Neuronal stem cell (in vitro differentiated cells): ENCODE measurements around the gene UMAD1.

Experiments
- DNase-seq: peaks from one replicate; pipeline ENCODE4 v3.0.0-alpha.2; 2013; ENCODE audit warnings: low spot score
- H2AFZ ChIP-seq: one replicate; pipeline ENCODE4 v1.6.1; 2013; ENCODE audit warnings: mild to moderate bottlenecking, low read length, inconsistent platforms
- H2AK5ac ChIP-seq: 2 replicates; pipeline ENCODE4 v1.6.1; 2013; ENCODE audit warnings: low read depth, mild to moderate bottlenecking, inconsistent platforms, low read length, moderate library complexity, mixed read lengths
- H2BK120ac ChIP-seq: 2 replicates; pipeline ENCODE4 v1.6.1; 2013; ENCODE audit warnings: low read depth, mild to moderate bottlenecking, inconsistent platforms, low read length, moderate library complexity, mixed read lengths
- H2BK12ac ChIP-seq: one replicate; pipeline ENCODE4 v1.6.1; 2013; ENCODE audit warnings: low read length, inconsistent platforms
- H2BK15ac ChIP-seq: 2 replicates; pipeline ENCODE4 v1.6.1; 2013; ENCODE audit warnings: mild to moderate bottlenecking, low read length, inconsistent platforms, mixed read lengths
- H2BK5ac ChIP-seq: one replicate; pipeline ENCODE4 v1.6.1; 2013; ENCODE audit warnings: inconsistent platforms, mild to moderate bottlenecking, low read length, moderate library complexity
- H3K14ac ChIP-seq: one replicate; pipeline ENCODE4 v1.6.1; 2013; ENCODE audit warnings: low read length, inconsistent platforms
- H3K18ac ChIP-seq: 2 replicates; pipeline ENCODE4 v1.6.1; 2013; ENCODE audit warnings: low read length, inconsistent platforms
- H3K23ac ChIP-seq: 2 replicates; pipeline ENCODE4 v1.6.1; 2013; ENCODE audit warnings: low read depth, mild to moderate bottlenecking, mixed read lengths, low read length, inconsistent platforms; ENCODE audit not compliant: poor library complexity
- H3K27ac ChIP-seq: replicated peaks from 3 replicates; pipeline ENCODE4 v1.5.1; 2013; ENCODE audit warnings: low read length, inconsistent platforms
- H3K27me3 ChIP-seq, 3 experiments: 2 replicates each; pipeline ENCODE4 v1.6.1; 2013; ENCODE audit warnings: low read length in 3 of 3, mild to moderate bottlenecking in 2 of 3, inconsistent platforms in 1 of 3, low read depth in 1 of 3, mixed read lengths in 1 of 3, moderate library complexity in 1 of 3; ENCODE audit not compliant: control insufficient read depth in 3 of 3, insufficient read depth in 3 of 3
- H3K36me3 ChIP-seq, 2 donors: replicated peaks in 1 of 2; 2 replicates each; pipeline ENCODE4 v1.6.1; 2013; ENCODE audit warnings: low read length in 2 of 2; ENCODE audit not compliant: control insufficient read depth in 2 of 2, insufficient read depth in 2 of 2
- H3K4ac ChIP-seq: 2 replicates; pipeline ENCODE4 v1.6.1; 2013; ENCODE audit warnings: inconsistent platforms, mild to moderate bottlenecking, low read length, moderate library complexity
- H3K4me1 ChIP-seq, 2 donors: 1 replicate in 1 of 2; 2 replicates in 1 of 2; pipeline ENCODE4 v1.6.1; 2013; ENCODE audit warnings: low read length in 2 of 2, low read depth in 1 of 2; ENCODE audit not compliant: control insufficient read depth in 2 of 2, insufficient read depth in 1 of 2
- H3K4me2 ChIP-seq: one replicate; pipeline ENCODE4 v1.6.1; 2013; ENCODE audit warnings: mild to moderate bottlenecking, low read length, inconsistent platforms; ENCODE audit not compliant: insufficient read depth, poor library complexity, severe bottlenecking
- H3K4me3 ChIP-seq, 2 donors: 2 replicates each; pipeline ENCODE4 v1.5.1; 2013; ENCODE audit warnings: low read length in 2 of 2, mild to moderate bottlenecking in 2 of 2, inconsistent platforms in 1 of 2, moderate library complexity in 1 of 2
- H3K79me1 ChIP-seq: one replicate; pipeline ENCODE4 v1.6.1; 2013; ENCODE audit warnings: low read depth, mild to moderate bottlenecking, inconsistent platforms, low read length, moderate library complexity
- H3K9ac ChIP-seq: one replicate; pipeline ENCODE4 v1.6.1; 2013; ENCODE audit warnings: mild to moderate bottlenecking, low read depth, low read length, inconsistent platforms; ENCODE audit not compliant: poor library complexity
- H3K9me3 ChIP-seq, 2 donors: replicated peaks in 1 of 2; 2 replicates each; pipeline versions ENCODE3 to v1.6.1; 2013; ENCODE audit warnings: low read length in 2 of 2, mild to moderate bottlenecking in 2 of 2, inconsistent platforms in 1 of 2, low read depth in 1 of 2, mixed read lengths in 1 of 2, moderate library complexity in 1 of 2; ENCODE audit not compliant: control insufficient read depth in 2 of 2, insufficient read depth in 1 of 2
- H4K8ac ChIP-seq: one replicate; pipeline ENCODE4 v1.6.1; 2013; ENCODE audit warnings: low read depth, mild to moderate bottlenecking, inconsistent platforms, low read length, moderate library complexity
- H4K91ac ChIP-seq: one replicate; pipeline ENCODE4 v1.6.1; 2013; ENCODE audit warnings: low read length, low read depth, mild to moderate bottlenecking, inconsistent platforms; ENCODE audit not compliant: poor library complexity
- WGBS, 2 donors: extraction: QIAGEN DNeasy Blood & Tissue Kit; methylation state at CpG; one replicate each; pipeline ENCODE4 v1.1.7; 2013; ENCODE audit warnings: missing lambda C conversion rate in 2 of 2, mixed read lengths in 1 of 2; ENCODE audit not compliant: insufficient read length in 2 of 2, insufficient replicate concordance in 1 of 2; ENCODE audit errors: extremely low coverage in 2 of 2; 5-methylcytosine and 5-hydroxymethylcytosine counted together

UMAD1 gene

DNA sequence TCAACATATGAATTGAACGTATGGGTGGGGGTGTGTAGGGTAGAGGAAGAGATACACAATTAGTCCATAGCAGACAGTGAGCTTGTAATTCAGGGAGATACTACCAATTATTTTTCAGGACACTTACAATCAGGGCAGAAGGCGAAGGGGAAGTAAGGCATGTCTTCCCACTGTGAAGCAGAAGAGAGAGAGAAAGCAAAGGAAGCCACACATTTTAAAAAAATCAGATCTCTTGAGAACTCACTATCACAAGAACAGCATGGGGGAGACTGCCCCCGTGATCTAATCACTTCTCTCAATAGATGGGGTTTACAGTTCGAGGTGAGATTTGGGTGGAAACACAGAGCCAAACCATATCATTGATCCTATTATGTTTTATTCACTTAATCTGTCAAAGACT is 194.2 kb downstream of the UMAD1 start:
- Histone ChIP-seq H3K4me1 (peaks cover 0 to 2% of the 10 kb centered on the region in 2 donors), H3K9me3 (no peaks in the 10 kb centered on the region), H3K9ac (no peak overlapping the region), H2BK15ac (no peak overlapping the region), H3K18ac (no peak overlapping the region), H3K4ac (no peak overlapping the region), H2BK120ac (no peak overlapping the region), H2BK12ac (no peak overlapping the region), H3K23ac (no peak overlapping the region), H3K36me3 (no peaks in the 10 kb centered on the region), H2BK5ac (no peak overlapping the region), H4K8ac (no peak overlapping the region), H3K4me3 (no peak overlapping the region), H3K14ac (no peak overlapping the region), H3K27me3 (no peaks in the 10 kb centered on the region), H3K79me1 (no peaks in the 10 kb centered on the region), H3K4me2 (no peak overlapping the region), H3K27ac (peak overlapping the region; percentile 49), H2AK5ac (no peak overlapping the region), H4K91ac (no peak overlapping the region), H2AFZ (no peak overlapping the region)
- no peak for DNase-seq
- WGBS, 2 donors, result no CpG with 5 or more reads among the region's 4 CpGs

DNA sequence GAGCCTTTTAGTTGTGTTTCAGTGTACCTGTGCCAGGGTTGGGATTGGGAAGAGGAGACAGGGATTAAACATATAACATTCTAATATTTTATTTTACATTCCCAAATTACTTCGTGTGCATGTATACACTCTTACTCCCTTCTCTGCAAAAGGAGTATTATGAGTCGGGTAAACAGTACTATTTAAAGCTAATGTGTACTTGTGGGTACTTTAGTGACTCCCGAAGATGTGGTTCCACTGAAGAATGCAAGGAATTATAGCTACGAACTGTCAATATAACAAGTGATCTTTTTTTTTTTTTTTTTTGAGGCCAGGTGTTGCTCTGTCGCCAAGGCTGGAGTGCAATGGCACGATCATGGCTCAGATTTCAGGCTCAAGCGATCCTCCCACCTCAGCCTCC is 200.5 kb downstream of the UMAD1 start:
- no peak overlapping the region for H2BK5ac ChIP-seq
- no CpG with 5 or more reads among the region's 7 CpGs for WGBS, 2 donors
- H3K9me3 ChIP-seq, result no peaks in the 10 kb centered on the region
- H3K27ac ChIP-seq, result no peak overlapping the region
- H3K4ac ChIP-seq, result no peak overlapping the region
- no peak for DNase-seq
- no peak overlapping the region for H3K4me3 ChIP-seq
- H2BK120ac ChIP-seq, result no peak overlapping the region
- H3K36me3 ChIP-seq, result no peaks in the 10 kb centered on the region
- no peaks in the 10 kb centered on the region for H3K27me3 ChIP-seq
- H2AK5ac ChIP-seq, result no peak overlapping the region
- no peak overlapping the region for H3K18ac ChIP-seq
- H3K14ac ChIP-seq, result no peak overlapping the region
- H3K9ac ChIP-seq, result no peak overlapping the region
- no peak overlapping the region for H2BK12ac ChIP-seq
- no peak overlapping the region for H3K4me2 ChIP-seq
- no peak overlapping the region for H3K23ac ChIP-seq
- no peak overlapping the region for H4K91ac ChIP-seq
- H2BK15ac ChIP-seq, result no peak overlapping the region
- no peaks in the 10 kb centered on the region for H3K79me1 ChIP-seq
- no peak overlapping the region for H2AFZ ChIP-seq
- H4K8ac ChIP-seq, result no peak overlapping the region
- no peaks in the 10 kb centered on the region for H3K4me1 ChIP-seq

DNA sequence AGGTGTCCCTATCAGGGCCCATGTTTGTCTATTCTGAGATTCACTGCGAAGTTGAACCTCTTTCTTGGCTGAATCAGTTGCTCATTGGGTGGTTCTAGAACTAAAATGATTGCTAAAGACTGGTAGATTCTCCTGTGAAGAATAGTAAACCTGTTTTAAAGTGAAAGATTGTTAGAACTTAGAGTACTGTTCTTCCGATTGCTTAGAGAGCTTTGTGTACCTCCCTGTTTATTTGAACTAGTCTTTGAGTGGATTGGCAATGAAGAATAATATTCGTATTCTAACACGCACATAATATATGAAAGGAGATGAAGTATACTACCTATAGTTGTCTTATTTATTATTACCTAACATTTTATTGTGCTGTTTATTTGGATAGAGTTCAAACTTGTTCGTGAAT is 202.7 kb downstream of the UMAD1 start:
- WGBS, 2 donors, result no CpG with 5 or more reads among the region's 5 CpGs
- Histone ChIP-seq H3K27ac (no peak overlapping the region), H3K18ac (no peak overlapping the region)

DNA sequence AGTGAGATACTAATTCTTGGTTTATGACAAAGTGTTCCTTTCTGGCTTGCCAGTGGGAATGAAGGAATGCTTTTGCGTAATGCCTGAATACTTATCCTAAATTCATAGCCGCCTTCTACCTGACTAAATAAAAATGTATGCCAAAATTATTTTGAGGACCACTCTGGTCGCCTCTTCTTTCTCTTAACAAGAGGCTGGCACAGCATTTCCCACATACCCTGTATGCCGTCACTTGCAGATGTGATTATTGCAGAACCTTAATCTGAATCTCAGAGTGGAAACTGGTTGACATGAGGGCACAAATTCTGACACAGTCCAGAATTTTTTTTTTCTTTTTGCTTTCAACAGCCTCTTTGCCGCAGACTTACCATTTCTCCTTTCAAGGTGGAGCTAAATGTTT is 203.4 kb downstream of the UMAD1 start:
- DNase-seq, result no peak
- Histone ChIP-seq H3K36me3 (no peaks in the 10 kb centered on the region), H4K8ac (no peak overlapping the region), H3K4me2 (no peak overlapping the region), H2BK120ac (no peak overlapping the region), H4K91ac (no peak overlapping the region), H2BK15ac (no peak overlapping the region), H2BK5ac (no peak overlapping the region), H3K9me3 (no peaks in the 10 kb centered on the region), H3K23ac (no peak overlapping the region), H2BK12ac (no peak overlapping the region), H2AFZ (no peak overlapping the region), H3K9ac (no peak overlapping the region), H3K27ac (no peak overlapping the region), H3K18ac (no peak overlapping the region), H3K4me3 (no peak overlapping the region), H3K4me1 (no peaks in the 10 kb centered on the region), H3K14ac (no peak overlapping the region), H3K4ac (no peak overlapping the region), H2AK5ac (no peak overlapping the region), H3K79me1 (no peaks in the 10 kb centered on the region), H3K27me3 (no peaks in the 10 kb centered on the region)
- WGBS, 2 donors, result no CpG with 5 or more reads among the region's 5 CpGs

More for the DNA sequence above, 202.7 kb downstream of the UMAD1 start:
- Histone ChIP-seq H3K79me1 (no peaks in the 10 kb centered on the region), H3K4me3 (no peak overlapping the region), H3K36me3 (no peaks in the 10 kb centered on the region), H2BK12ac (no peak overlapping the region), H3K4me1 (no peaks in the 10 kb centered on the region), H2BK15ac (no peak overlapping the region), H3K9ac (no peak overlapping the region), H3K27me3 (no peaks in the 10 kb centered on the region), H4K91ac (no peak overlapping the region), H2BK120ac (no peak overlapping the region), H3K4me2 (no peak overlapping the region), H4K8ac (no peak overlapping the region), H2AFZ (no peak overlapping the region), H3K9me3 (no peaks in the 10 kb centered on the region), H3K14ac (no peak overlapping the region), H2BK5ac (no peak overlapping the region), H3K4ac (no peak overlapping the region), H2AK5ac (no peak overlapping the region), H3K23ac (no peak overlapping the region)
- DNase-seq, result no peak
